HG03025 (cell line): ENCODE data around the gene CHST8.

Experiments
- ATAC-seq: cut with Tn5 transposase; IDR thresholded peaks from one replicate; pipeline ENCODE4 v1.9.1; 2021; ENCODE audit warnings: mild to moderate bottlenecking, moderate library complexity; ENCODE audit not compliant: unreplicated experiment, low FRiP score

Gene CHST8

DNA sequence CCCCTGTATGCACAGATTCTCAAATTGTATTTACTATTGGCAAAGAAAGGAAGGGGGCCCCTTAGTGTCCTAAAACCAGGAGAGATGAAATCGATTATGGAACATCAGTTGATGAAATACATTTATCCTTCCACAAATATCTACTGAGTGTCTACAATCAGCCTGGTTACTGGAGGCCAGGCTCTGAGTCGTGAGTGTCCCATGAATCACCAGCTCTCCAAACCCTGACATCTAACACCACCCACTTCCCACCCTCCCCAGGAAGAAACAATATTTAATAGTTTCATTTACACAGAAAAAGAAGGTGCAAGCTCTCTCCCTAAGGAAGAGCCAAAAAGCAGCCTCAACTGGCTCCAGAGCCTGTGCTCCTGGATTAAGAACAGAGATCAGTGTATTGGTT is 200.1 kb downstream of the CHST8 start:
- ATAC-seq = no peak
